GM23338 (cell line): ENCODE measurements around the gene ACP5. TPM values are rescaled to one million over a fixed set of nuclear protein-coding genes. Genes with fewer than 3 reads are reported as not detected.

Source experiments
- ATAC-seq: fragments of 200-7000 bp; cut with Tn5 transposase; 3 replicates; pipeline ENCODE4 v1.9.1; 2020
- DNase-seq: peaks from one replicate; pipeline ENCODE4 v3.0.0-alpha.2; 2015; ENCODE audit warnings: low spot score
- H2AFZ ChIP-seq: fragments of 200-600 bp; sonication (generic); 2 replicates; pipeline ENCODE4 v1.8.0; 2016; ENCODE audit warnings: antibody characterized with exemption, mild to moderate bottlenecking, moderate library complexity
- H3F3A ChIP-seq: fragments of 200-600 bp; sonication (generic); replicated peaks from 2 replicates; pipeline ENCODE4 v1.8.0; 2017; ENCODE audit warnings: antibody characterized with exemption, mixed run types, low read depth
- H3K27ac ChIP-seq: fragments of 200-600 bp; sonication (generic); 2 replicates; pipeline ENCODE4 v1.6.1; 2016; ENCODE audit warnings: low read depth
- H3K27me3 ChIP-seq: fragments of 200-600 bp; sonication (generic); 2 replicates; pipeline ENCODE4 v1.8.0; 2016; ENCODE audit warnings: mild to moderate bottlenecking, mixed run types, moderate library complexity; ENCODE audit not compliant: insufficient read depth
- H3K36me3 ChIP-seq: fragments of 200-600 bp; sonication (generic); 2 replicates; pipeline ENCODE4 v1.8.0; 2016; ENCODE audit warnings: mild to moderate bottlenecking; ENCODE audit not compliant: insufficient read depth
- H3K4me1 ChIP-seq: fragments of 200-600 bp; sonication (generic); 2 replicates; pipeline ENCODE4 v1.8.0; 2016; ENCODE audit warnings: mild to moderate bottlenecking, moderate library complexity; ENCODE audit not compliant: insufficient read depth
- H3K4me2 ChIP-seq: fragments of 200-600 bp; sonication (generic); 2 replicates; pipeline ENCODE4 v1.7.1; 2017; ENCODE audit warnings: mixed run types
- H3K4me3 ChIP-seq: fragments of 200-600 bp; sonication (generic); 2 replicates; pipeline ENCODE4 v1.6.1; 2016; ENCODE audit warnings: mixed run types
- H3K79me2 ChIP-seq: fragments of 200-600 bp; sonication (generic); replicated peaks from 2 replicates; pipeline ENCODE4 v1.8.0; 2017; ENCODE audit warnings: mild to moderate bottlenecking; ENCODE audit not compliant: insufficient read depth
- H3K9me2 ChIP-seq: fragments of 200-600 bp; sonication (generic); 2 replicates; pipeline ENCODE4 v1.8.0; 2017; ENCODE audit not compliant: insufficient read depth
- H4K20me1 ChIP-seq: fragments of 200-600 bp; sonication (generic); replicated peaks from 2 replicates; pipeline ENCODE4 v1.8.0; 2017; ENCODE audit warnings: mild to moderate bottlenecking; ENCODE audit not compliant: insufficient read depth
- H3K27ac Mint-ChIP-seq: 2 replicates; pipeline ENCODE4 v1.8.0; 2020; ENCODE audit warnings: inconsistent platforms, mild to moderate bottlenecking, moderate library complexity, mixed read lengths
- H3K27me3 Mint-ChIP-seq: 3 replicates; pipeline ENCODE4 v1.8.0; 2022; ENCODE audit warnings: low read depth, mild to moderate bottlenecking, moderate library complexity, mixed read lengths, inconsistent platforms; ENCODE audit not compliant: insufficient read depth, poor library complexity
- H3K36me3 Mint-ChIP-seq: 3 replicates; pipeline ENCODE4 v1.8.0; 2021; ENCODE audit warnings: low read depth, mild to moderate bottlenecking, inconsistent platforms, moderate library complexity, mixed read lengths
- H3K4me1 Mint-ChIP-seq: 3 replicates; pipeline ENCODE4 v1.8.0; 2020; ENCODE audit warnings: mild to moderate bottlenecking, inconsistent platforms, mixed read lengths
- H3K4me3 Mint-ChIP-seq: 3 replicates; pipeline ENCODE4 v1.8.0; 2021; ENCODE audit warnings: moderate library complexity, mild to moderate bottlenecking, inconsistent platforms, mixed read lengths
- H3K9me3 Mint-ChIP-seq: 3 replicates; pipeline ENCODE4 v1.8.0; 2020; ENCODE audit warnings: moderate library complexity, mild to moderate bottlenecking, inconsistent platforms, mixed read lengths
- CREB1 ChIP-seq: fragments of 250-450 bp; sonication (Bioruptor Pico); IDR thresholded peaks from 2 replicates; pipeline ENCODE4 v1.5.0; 2020; ENCODE audit warnings: low read depth, mild to moderate bottlenecking, moderate library complexity
- CTCF ChIP-seq, 2 experiments: fragments of 200-600 bp in 1 of 2; sonication (generic) in 1 of 2; conservative IDR thresholded peaks; 2 replicates each; pipeline versions ENCODE4 v1.5.1 to v1.6.1; 2016 to 2017; ENCODE audit warnings: antibody characterized with exemption in 2 of 2, low read depth in 2 of 2, mild to moderate bottlenecking in 2 of 2, moderate library complexity in 1 of 2
- ETS1 ChIP-seq: IDR thresholded peaks from 2 replicates; pipeline ENCODE4 v1.6.1; 2016; ENCODE audit warnings: antibody characterized with exemption
- EZH2 ChIP-seq: fragments of 200-600 bp; sonication (generic); IDR thresholded peaks from one replicate; pipeline ENCODE4 v1.8.0; 2017; ENCODE audit warnings: antibody characterized with exemption, mild to moderate bottlenecking, low read depth; ENCODE audit not compliant: unreplicated experiment
- EZH2phosphoT487 ChIP-seq: fragments of 200-600 bp; sonication (generic); IDR thresholded peaks from one replicate; pipeline ENCODE4 v1.8.1; 2018; ENCODE audit warnings: antibody characterized with exemption; ENCODE audit not compliant: unreplicated experiment
- JUNB ChIP-seq: IDR thresholded peaks from one replicate; pipeline ENCODE4 v1.6.1; 2016; ENCODE audit warnings: antibody characterized with exemption; ENCODE audit not compliant: unreplicated experiment
- NANOG ChIP-seq: IDR thresholded peaks from 2 replicates; pipeline ENCODE4 v1.6.1; 2016; ENCODE audit warnings: antibody characterized with exemption, borderline replicate concordance
- POLR2AphosphoS5 ChIP-seq: IDR thresholded peaks from 2 replicates; pipeline ENCODE4 v1.6.1; 2016; ENCODE audit warnings: antibody characterized with exemption, low read depth
- STAT1 ChIP-seq: IDR thresholded peaks from one replicate; pipeline ENCODE4 v1.6.1; 2016; ENCODE audit warnings: antibody characterized with exemption; ENCODE audit not compliant: unreplicated experiment
- ZNF114 ChIP-seq: fragments of 250-450 bp; sonication (Bioruptor Pico); IDR thresholded peaks from 2 replicates; pipeline ENCODE4 v1.5.0; 2020; ENCODE audit warnings: mild to moderate bottlenecking, moderate library complexity
- ZNF331 ChIP-seq: fragments of 250-450 bp; sonication (Bioruptor Pico); IDR thresholded peaks from 2 replicates; pipeline ENCODE4 v1.5.0; 2020; ENCODE audit warnings: low read depth, mild to moderate bottlenecking, moderate library complexity
- polyA plus RNA-seq: library from polyadenylated mRNA; unstranded; fragments of >200 nt; fragmentation: Nextera tagmentation; extraction: Ambion mirVana; gene quantifications from 2 replicates; pipeline ENCODE4 v1.2.1, GENCODE V29; 2016
- total RNA-seq: library from RNA; depleted of rRNA; stranded (reverse); fragments of >200 nt; shearing (Covaris generic); gene quantifications from 2 replicates; pipeline ENCODE4 v1.2.3, GENCODE V29; 2014
- TF ChIP-seq, protein P1 (sequence below): fragments of 250-450 bp; sonication (Bioruptor Pico); IDR thresholded peaks from 2 replicates; pipeline ENCODE4 v1.5.0; 2020; ENCODE audit warnings: mild to moderate bottlenecking, moderate library complexity

The ACP5 gene
- total and polyA plus RNA-seq, 2 experiments from 2014 or later = 6.7 to 12.8 TPM

DNA sequence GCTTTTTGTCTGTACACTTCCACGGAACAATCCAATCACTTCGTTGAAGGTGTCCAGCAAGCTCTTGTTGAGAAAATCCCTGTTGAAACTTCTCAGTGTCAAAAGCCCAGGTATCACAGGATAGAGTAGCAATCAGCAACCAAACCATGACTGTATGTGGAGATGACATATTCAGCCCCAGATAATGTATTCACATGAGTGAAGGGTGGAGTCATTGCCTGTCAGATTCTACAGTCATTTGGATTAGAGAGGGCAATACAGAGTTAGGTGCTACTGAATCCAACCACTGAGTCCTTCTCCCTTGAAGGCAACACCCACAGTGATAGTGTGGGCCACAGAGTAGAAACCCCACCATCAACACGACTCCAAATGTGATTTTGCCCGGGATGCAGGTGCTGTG lies 43.1 kb upstream of the ACP5 start (continued):
- TF ChIP-seq, protein P1, sequence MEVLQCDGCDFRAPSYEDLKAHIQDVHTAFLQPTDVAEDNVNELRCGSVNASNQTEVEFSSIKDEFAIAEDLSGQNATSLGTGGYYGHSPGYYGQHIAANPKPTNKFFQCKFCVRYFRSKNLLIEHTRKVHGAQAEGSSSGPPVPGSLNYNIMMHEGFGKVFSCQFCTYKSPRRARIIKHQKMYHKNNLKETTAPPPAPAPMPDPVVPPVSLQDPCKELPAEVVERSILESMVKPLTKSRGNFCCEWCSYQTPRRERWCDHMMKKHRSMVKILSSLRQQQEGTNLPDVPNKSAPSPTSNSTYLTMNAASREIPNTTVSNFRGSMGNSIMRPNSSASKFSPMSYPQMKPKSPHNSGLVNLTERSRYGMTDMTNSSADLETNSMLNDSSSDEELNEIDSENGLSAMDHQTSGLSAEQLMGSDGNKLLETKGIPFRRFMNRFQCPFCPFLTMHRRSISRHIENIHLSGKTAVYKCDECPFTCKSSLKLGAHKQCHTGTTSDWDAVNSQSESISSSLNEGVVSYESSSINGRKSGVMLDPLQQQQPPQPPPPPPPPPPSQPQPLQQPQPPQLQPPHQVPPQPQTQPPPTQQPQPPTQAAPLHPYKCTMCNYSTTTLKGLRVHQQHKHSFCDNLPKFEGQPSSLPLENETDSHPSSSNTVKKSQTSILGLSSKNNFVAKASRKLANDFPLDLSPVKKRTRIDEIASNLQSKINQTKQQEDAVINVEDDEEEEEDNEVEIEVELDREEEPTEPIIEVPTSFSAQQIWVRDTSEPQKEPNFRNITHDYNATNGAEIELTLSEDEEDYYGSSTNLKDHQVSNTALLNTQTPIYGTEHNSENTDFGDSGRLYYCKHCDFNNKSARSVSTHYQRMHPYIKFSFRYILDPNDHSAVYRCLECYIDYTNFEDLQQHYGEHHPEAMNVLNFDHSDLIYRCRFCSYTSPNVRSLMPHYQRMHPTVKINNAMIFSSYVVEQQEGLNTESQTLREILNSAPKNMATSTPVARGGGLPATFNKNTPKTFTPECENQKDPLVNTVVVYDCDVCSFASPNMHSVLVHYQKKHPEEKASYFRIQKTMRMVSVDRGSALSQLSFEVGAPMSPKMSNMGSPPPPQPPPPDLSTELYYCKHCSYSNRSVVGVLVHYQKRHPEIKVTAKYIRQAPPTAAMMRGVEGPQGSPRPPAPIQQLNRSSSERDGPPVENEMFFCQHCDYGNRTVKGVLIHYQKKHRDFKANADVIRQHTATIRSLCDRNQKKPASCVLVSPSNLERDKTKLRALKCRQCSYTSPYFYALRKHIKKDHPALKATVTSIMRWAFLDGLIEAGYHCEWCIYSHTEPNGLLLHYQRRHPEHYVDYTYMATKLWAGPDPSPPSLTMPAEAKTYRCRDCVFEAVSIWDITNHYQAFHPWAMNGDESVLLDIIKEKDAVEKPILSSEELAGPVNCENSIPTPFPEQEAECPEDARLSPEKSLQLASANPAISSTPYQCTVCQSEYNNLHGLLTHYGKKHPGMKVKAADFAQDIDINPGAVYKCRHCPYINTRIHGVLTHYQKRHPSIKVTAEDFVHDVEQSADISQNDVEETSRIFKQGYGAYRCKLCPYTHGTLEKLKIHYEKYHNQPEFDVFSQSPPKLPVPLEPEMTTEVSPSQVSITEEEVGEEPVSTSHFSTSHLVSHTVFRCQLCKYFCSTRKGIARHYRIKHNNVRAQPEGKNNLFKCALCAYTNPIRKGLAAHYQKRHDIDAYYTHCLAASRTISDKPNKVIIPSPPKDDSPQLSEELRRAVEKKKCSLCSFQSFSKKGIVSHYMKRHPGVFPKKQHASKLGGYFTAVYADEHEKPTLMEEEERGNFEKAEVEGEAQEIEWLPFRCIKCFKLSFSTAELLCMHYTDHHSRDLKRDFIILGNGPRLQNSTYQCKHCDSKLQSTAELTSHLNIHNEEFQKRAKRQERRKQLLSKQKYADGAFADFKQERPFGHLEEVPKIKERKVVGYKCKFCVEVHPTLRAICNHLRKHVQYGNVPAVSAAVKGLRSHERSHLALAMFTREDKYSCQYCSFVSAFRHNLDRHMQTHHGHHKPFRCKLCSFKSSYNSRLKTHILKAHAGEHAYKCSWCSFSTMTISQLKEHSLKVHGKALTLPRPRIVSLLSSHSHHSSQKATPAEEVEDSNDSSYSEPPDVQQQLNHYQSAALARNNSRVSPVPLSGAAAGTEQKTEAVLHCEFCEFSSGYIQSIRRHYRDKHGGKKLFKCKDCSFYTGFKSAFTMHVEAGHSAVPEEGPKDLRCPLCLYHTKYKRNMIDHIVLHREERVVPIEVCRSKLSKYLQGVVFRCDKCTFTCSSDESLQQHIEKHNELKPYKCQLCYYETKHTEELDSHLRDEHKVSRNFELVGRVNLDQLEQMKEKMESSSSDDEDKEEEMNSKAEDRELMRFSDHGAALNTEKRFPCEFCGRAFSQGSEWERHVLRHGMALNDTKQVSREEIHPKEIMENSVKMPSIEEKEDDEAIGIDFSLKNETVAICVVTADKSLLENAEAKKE (CRISPR knock-in tag) = no peak
- TF ChIP-seq CREB1 (CRISPR knock-in tag) = no peak
- no peak for TF ChIP-seq JUNB
- TF ChIP-seq ZNF114 = no peak
- no peak for TF ChIP-seq EZH2phosphoT487
- no peak for TF ChIP-seq EZH2
- no peak for TF ChIP-seq POLR2AphosphoS5
- no peak for TF ChIP-seq NANOG

GRCh38 chr19:11617180-11618062 lies 40.0 kb upstream of the ACP5 start:
- Histone ChIP-seq H3K9me2 (0 out of 2 replicates have a peak, but pooled peaks cover 3% of the 10 kb centered on the region), H3K27ac (no peak overlapping the region), H3K4me2 (no peak overlapping the region), H4K20me1 (no peaks in the 10 kb centered on the region; the same call in none of the 2 replicates), H3K36me3 (peaks cover 40% of the 10 kb centered on the region), H3K4me3 (no peak overlapping the region), H3K4me1 (0 out of 2 replicates have a peak, but pooled peaks cover 4% of the 10 kb centered on the region), H3K79me2 (peaks cover 15% of the 10 kb centered on the region), H3F3A (0 out of 2 replicates have a peak, but pooled peaks cover 4% of the 10 kb centered on the region), H3K27me3 (no peaks in the 10 kb centered on the region), H2AFZ (no peak overlapping the region)
- H3K36me3 Mint-ChIP-seq = peaks cover 90% of the 10 kb centered on the region
- ATAC-seq (no peak), DNase-seq (no peak)
- H3K9me3 Mint-ChIP-seq = peaks cover 51% of the 10 kb centered on the region
- H3K27me3 Mint-ChIP-seq = peaks cover 2% of the 10 kb centered on the region
- no peak overlapping the region for H3K27ac Mint-ChIP-seq
- no peak overlapping the region for H3K4me3 Mint-ChIP-seq
- no peaks in the 10 kb centered on the region; the same call in 2 of the 3 replicates for H3K4me1 Mint-ChIP-seq
- no peak for TF ChIP-seq POLR2AphosphoS5
- TF ChIP-seq ETS1 = no peak
- no peak for TF ChIP-seq STAT1
- TF ChIP-seq JUNB = no peak
- no peak for TF ChIP-seq ZNF114
- no peak for TF ChIP-seq NANOG
- TF ChIP-seq EZH2phosphoT487 = no peak
- TF ChIP-seq EZH2 = no peak
- no peak for TF ChIP-seq CREB1 (CRISPR knock-in tag)
- TF ChIP-seq ZNF331 = no peak
- TF ChIP-seq CTCF (conservative IDR thresholded peaks at IDR 0.05; ENCODE audit: low read depth in 2 of 2) = no peak
